Measurements from ENCODE around the gene CPNE9.

DNA sequence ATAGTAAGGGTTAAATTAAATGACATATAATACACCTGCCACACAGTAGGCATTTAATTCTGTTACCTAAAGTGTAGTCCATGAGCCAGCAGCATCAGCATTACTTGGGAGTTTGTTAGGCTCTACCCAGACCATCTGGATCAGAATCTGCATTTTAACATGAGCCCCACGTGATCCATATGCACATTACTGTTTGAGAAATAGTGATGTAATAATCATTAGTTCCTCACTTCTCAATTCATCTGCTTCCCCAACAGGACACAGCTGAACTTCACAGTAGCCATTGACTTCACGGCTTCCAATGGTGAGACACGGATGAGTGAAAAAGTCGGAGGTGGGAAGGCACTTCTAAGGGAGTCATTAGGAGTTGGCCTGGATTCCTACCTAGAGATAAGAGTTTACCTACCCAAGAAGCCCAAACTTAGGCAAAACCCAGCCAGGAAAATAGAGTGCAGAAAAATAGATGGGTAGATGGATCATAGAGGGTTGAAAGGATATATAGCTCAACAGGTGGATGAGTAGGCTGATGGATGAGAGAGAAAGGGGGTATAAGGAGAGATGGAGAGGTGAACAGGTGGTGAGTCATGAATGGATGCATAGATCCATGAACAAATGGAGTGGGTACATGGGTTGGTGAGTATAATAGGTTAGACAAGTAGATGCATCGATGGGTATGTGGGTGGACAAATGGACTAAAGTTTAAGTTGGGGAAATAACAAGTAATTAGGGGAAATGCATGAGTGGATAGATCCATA is 13.3 kb downstream of the CPNE9 start:
- TF ChIP-seq, protein P1, sequence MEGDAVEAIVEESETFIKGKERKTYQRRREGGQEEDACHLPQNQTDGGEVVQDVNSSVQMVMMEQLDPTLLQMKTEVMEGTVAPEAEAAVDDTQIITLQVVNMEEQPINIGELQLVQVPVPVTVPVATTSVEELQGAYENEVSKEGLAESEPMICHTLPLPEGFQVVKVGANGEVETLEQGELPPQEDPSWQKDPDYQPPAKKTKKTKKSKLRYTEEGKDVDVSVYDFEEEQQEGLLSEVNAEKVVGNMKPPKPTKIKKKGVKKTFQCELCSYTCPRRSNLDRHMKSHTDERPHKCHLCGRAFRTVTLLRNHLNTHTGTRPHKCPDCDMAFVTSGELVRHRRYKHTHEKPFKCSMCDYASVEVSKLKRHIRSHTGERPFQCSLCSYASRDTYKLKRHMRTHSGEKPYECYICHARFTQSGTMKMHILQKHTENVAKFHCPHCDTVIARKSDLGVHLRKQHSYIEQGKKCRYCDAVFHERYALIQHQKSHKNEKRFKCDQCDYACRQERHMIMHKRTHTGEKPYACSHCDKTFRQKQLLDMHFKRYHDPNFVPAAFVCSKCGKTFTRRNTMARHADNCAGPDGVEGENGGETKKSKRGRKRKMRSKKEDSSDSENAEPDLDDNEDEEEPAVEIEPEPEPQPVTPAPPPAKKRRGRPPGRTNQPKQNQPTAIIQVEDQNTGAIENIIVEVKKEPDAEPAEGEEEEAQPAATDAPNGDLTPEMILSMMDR (IDR thresholded peaks at IDR 0.05 in 4 of 5, conservative IDR thresholded peaks at IDR 0.05 in 1 of 5), result no peak
- no peak for TF ChIP-seq POLR2A (IDR thresholded peaks at IDR 0.05)
